Peyer's patch (tissue), 4 donors: ENCODE data around the gene ADGRB3.
"Not testable (repeated sequence)": the region's sequence is repeated elsewhere in the genome, so short reads cannot be mapped to it uniquely, and the experiment has no call there.

Experiments
- POLR2A ChIP-seq, 2 donors: fragments of 450-650 bp; IDR thresholded peaks; one replicate each; pipeline ENCODE4 v1.5.1; 2017; ENCODE audit warnings: antibody characterized with exemption in 2 of 2, mild to moderate bottlenecking in 2 of 2, moderate library complexity in 2 of 2
- TF ChIP-seq, protein P1 (sequence below), 6 experiments: fragments of 450-650 bp in 4 of 6; fragments of 200-600 bp in 2 of 6; sonication (generic) in 1 of 6; IDR thresholded peaks; one replicate each; pipeline ENCODE4 v1.5.1; 2017 to 2019; ENCODE audit warnings: antibody characterized with exemption in 6 of 6, mild to moderate bottlenecking in 3 of 6, moderate library complexity in 1 of 6

DNA sequence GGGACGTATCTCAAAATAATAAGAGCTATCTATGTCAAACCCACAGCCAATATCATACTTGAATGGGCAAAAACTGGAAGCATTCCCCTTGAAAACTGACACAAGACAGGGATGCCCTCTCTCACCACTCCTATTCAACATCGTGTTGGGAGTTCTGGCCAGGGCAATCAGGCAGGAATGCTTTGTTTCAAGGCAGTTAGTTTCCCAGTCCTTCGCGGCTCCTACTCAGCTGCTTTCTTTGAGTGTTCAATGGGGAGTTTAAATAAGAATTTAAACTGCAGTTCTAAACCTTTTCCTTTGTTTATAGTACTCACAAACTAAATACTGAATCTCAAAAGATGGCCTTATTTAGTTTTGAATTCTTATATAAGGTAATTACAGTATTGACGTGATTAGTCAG, 179.9 kb downstream of the ADGRB3 start:
- TF ChIP-seq, protein P1, sequence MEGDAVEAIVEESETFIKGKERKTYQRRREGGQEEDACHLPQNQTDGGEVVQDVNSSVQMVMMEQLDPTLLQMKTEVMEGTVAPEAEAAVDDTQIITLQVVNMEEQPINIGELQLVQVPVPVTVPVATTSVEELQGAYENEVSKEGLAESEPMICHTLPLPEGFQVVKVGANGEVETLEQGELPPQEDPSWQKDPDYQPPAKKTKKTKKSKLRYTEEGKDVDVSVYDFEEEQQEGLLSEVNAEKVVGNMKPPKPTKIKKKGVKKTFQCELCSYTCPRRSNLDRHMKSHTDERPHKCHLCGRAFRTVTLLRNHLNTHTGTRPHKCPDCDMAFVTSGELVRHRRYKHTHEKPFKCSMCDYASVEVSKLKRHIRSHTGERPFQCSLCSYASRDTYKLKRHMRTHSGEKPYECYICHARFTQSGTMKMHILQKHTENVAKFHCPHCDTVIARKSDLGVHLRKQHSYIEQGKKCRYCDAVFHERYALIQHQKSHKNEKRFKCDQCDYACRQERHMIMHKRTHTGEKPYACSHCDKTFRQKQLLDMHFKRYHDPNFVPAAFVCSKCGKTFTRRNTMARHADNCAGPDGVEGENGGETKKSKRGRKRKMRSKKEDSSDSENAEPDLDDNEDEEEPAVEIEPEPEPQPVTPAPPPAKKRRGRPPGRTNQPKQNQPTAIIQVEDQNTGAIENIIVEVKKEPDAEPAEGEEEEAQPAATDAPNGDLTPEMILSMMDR (IDR thresholded peaks at IDR 0.05), result not testable (repeated sequence)
- TF ChIP-seq POLR2A (IDR thresholded peaks at IDR 0.05), result not testable (repeated sequence)
